Colonic mucosa (tissue), 4 donors: ENCODE data around the gene MLYCD. TPM values are rescaled to one million over a fixed set of nuclear protein-coding genes. Genes with fewer than 3 reads are reported as not detected.

Experiments
- DNase-seq: peaks from one replicate; pipeline ENCODE4 v3.0.0-alpha.2; 2020
- H3K27ac ChIP-seq: fragments of 200-600 bp; one replicate; pipeline ENCODE4 v1.8.0; 2021
- H3K27me3 ChIP-seq: fragments of 200-600 bp; one replicate; pipeline ENCODE4 v1.8.0; 2021
- H3K36me3 ChIP-seq: fragments of 200-600 bp; one replicate; pipeline ENCODE4 v1.8.0; 2021
- H3K4me1 ChIP-seq: fragments of 200-600 bp; one replicate; pipeline ENCODE4 v1.8.0; 2021; ENCODE audit warnings: mild to moderate bottlenecking
- H3K4me3 ChIP-seq: fragments of 200-600 bp; one replicate; pipeline ENCODE4 v1.8.0; 2021
- H3K9ac ChIP-seq, 2 donors: one replicate each; pipeline ENCODE4 v1.7.0; 2013; ENCODE audit warnings: control low read depth in 2 of 2, low read depth in 2 of 2, low read length in 2 of 2
- H3K9me3 ChIP-seq: fragments of 200-600 bp; one replicate; pipeline ENCODE4 v1.8.0; 2021
- intact Hi-C: fragments of 100-400 bp; cut with DNase I; formaldehyde crosslinking; loops from one replicate; pipeline ENCODE4 v1.14.1; 2022
- total RNA-seq, 2 donors: library from RNA; stranded (reverse); fragmentation: NEBNext Ultra II Directional in 1 of 2; extraction: Animal tissue kit (Norgen Biotek cat#: 25700) in 1 of 2; gene quantifications; one replicate each; pipeline ENCODE4 v1.2.1, GENCODE V29; 2021
- TF ChIP-seq, protein P1 (sequence below): fragments of 200-600 bp; IDR thresholded peaks from one replicate; pipeline ENCODE4 v1.8.0; 2022; ENCODE audit warnings: antibody characterized with exemption, mild to moderate bottlenecking
- donor health status: healthy.
- donor health status: DM: no; HTN: no; CAD: no.
- donor health status: DM: no; HTN: no; CAD: no.

MLYCD gene
- total RNA-seq, 2 donors from 2014 or later = 5.5 to 10.6 TPM

DNA sequence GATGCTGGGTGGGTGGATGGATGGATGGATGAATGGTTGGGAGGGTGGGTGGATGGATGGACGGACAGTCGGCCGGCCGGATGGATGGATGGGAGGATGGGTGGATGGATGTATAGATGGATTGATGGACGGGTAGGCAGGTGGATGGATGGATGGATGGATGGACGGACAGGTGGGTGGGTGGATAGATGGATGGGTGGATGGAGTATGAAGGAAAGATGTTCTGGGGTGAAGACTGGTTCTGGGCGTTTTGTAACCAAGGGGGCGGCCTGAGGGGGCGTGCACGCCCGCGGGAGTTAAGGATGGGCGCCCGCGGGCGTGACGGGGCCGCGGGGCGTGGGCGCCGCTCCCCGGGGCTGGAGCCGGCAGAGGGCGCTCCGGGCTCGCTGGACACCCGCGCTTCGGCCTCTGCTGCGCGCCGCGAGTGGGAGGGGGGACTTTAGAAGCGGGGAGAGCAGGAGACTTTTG lies 69.0 kb downstream of the MLYCD start, which contains the start of gene NECAB2:
Gene NECAB2 (plus strand): TSS at position 407 of the 468 bp plus-strand sequence. CDS start 405 bp downstream, outside the sequence.
- H3K9me3 ChIP-seq = no peaks in the 10 kb centered on the region
- H3K27ac ChIP-seq = no peak within 1 kb of the TSS
- peaks cover 13% of the 10 kb centered on the region for H3K27me3 ChIP-seq
- TF ChIP-seq, protein P1, sequence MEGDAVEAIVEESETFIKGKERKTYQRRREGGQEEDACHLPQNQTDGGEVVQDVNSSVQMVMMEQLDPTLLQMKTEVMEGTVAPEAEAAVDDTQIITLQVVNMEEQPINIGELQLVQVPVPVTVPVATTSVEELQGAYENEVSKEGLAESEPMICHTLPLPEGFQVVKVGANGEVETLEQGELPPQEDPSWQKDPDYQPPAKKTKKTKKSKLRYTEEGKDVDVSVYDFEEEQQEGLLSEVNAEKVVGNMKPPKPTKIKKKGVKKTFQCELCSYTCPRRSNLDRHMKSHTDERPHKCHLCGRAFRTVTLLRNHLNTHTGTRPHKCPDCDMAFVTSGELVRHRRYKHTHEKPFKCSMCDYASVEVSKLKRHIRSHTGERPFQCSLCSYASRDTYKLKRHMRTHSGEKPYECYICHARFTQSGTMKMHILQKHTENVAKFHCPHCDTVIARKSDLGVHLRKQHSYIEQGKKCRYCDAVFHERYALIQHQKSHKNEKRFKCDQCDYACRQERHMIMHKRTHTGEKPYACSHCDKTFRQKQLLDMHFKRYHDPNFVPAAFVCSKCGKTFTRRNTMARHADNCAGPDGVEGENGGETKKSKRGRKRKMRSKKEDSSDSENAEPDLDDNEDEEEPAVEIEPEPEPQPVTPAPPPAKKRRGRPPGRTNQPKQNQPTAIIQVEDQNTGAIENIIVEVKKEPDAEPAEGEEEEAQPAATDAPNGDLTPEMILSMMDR = peak; percentile 44
- DNase-seq = no peak
- intact Hi-C loops = loop anchor here (5.0 to 10.0 kb wide), 3 partner anchors 94 to 517 kb away; partner anchors contain the start of gene TAF1C
- no peaks in the 10 kb centered on the region for H3K4me1 ChIP-seq
- H3K9ac ChIP-seq = no peak within 1 kb of the TSS
- H3K4me3 ChIP-seq = peak within 1 kb of the TSS; percentile 22
- H3K36me3 ChIP-seq = no peaks in the 10 kb centered on the region

DNA sequence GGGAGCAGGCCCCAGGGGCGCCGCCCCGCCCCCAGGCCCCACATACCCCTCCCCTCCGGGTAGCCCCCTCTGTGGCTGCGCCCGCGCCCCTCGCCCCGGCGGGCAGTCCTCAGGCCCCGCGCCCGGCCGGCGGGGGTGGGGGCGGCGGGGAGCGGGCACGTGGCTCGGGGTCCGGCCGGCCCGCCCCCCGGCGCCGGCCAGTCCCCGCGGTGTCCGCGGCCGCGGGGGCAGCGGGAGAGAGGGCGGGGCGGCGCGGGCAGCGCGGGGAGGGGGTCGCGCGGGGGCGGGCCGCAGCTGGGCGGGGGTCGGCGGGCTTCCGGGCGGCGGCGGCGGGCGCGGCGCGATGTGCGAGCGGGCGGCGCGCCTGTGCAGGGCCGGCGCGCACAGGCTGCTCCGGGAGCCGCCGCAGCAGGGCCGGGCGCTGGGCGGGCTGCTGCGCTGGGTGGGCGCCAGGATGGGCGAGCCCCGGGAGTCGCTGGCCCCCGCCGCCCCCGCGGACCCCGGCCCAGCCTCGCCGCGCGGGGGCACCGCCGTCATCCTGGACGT lies 69.5 kb downstream of the MLYCD start:
- Histone ChIP-seq H3K36me3 (no peaks in the 10 kb centered on the region), H3K4me1 (no peaks in the 10 kb centered on the region), H3K9me3 (no peaks in the 10 kb centered on the region), H3K9ac (no peak overlapping the region), H3K27ac (no peak overlapping the region), H3K27me3 (peaks cover 13% of the 10 kb centered on the region), H3K4me3 (peak overlapping the region; percentile 22)
- TF ChIP-seq, protein P1 = no peak
- intact Hi-C loops = loop anchor here (5.0 to 10.0 kb wide), 3 partner anchors 94 to 516 kb away; partner anchors contain the start of gene TAF1C
- DNase-seq = no peak

DNA sequence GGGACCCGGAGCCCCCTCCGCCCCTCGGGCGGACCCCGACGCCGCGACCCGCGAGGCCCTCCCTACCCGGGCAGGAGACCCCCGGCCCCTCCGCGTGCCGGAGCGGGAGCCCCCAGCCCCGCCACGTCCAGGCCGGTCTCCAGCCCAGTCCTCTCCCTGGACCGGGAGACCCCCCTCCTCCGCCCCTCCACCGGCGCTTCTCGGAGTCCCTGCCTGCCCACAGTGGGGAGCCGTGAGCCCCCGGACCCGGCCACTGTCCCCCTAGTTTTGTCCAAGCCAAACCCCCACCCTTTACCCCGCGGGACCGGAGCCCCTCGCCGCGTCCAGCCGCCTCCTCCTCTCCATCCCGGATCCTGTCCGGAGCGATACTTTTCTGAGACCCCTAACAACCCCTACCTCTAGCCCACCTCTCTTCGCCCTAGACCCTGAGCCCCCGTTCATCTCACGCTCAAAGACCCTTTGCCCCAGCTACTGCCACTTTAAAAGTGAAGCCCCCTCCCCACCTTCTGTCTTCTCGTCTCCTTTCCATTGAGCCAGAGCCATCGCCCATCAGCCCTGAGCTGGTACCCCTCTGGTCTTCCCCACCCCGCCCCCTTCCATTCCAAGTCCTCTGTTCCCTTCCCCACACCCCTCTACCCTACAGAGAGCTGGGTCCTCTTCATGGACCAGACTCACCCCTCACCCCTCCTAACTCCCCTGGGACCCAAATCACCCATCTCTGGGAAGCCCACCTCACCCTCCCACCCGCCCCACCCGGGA lies 70.2 kb downstream of the MLYCD start:
- no peak for DNase-seq
- TF ChIP-seq, protein P1 = no peak
- no peaks in the 10 kb centered on the region for H3K9me3 ChIP-seq
- H3K9ac ChIP-seq = no peak overlapping the region
- H3K4me3 ChIP-seq = no peak overlapping the region
- intact Hi-C loops = loop anchor here (5.0 to 10.0 kb wide), 3 partner anchors 93 to 516 kb away; partner anchors contain the start of gene TAF1C
- H3K27me3 ChIP-seq = peaks cover 13% of the 10 kb centered on the region
- no peaks in the 10 kb centered on the region for H3K4me1 ChIP-seq
- H3K36me3 ChIP-seq = no peaks in the 10 kb centered on the region
- no peak overlapping the region for H3K27ac ChIP-seq

DNA sequence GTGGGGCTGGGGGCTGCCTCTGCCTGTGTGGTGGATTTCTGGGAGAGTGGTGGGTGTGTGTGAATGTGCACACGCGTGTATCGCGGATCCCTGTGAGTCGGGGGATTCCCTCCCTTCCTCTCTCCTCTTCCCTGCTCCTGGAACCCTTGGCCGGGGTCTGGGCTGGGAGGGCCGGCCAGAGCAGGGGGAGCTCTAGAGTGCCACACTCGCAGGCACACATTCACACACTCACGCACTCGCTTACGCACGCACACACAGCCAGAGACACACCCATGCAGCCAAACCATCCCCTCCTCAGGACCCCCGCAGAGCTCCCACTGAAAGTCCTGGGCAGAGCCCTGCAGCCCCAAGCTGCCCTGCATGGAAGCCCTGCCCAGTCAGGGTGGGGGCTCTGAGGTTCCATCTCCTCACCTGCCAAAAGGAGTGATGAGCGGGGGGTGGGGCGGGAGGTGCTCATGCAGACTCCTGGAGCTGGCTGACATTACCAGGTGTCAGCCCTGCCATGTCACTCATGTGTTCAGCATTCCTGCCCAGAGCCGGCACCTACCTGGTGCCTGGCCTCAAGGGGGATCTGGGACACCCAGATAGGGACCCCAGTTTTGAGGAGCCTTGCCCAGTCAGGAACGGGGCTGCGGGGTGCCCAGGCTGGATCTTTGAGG lies 71.0 kb downstream of the MLYCD start:
- Histone ChIP-seq H3K27me3 (peaks cover 13% of the 10 kb centered on the region), H3K4me1 (no peaks in the 10 kb centered on the region), H3K9me3 (no peaks in the 10 kb centered on the region), H3K36me3 (no peaks in the 10 kb centered on the region), H3K9ac (no peak overlapping the region), H3K4me3 (no peak overlapping the region), H3K27ac (no peak overlapping the region)
- DNase-seq = no peak
- TF ChIP-seq, protein P1 = no peak
- intact Hi-C loops = loop anchor here (5.0 to 10.0 kb wide), 3 partner anchors 92 to 515 kb away; partner anchors contain the start of gene TAF1C

DNA sequence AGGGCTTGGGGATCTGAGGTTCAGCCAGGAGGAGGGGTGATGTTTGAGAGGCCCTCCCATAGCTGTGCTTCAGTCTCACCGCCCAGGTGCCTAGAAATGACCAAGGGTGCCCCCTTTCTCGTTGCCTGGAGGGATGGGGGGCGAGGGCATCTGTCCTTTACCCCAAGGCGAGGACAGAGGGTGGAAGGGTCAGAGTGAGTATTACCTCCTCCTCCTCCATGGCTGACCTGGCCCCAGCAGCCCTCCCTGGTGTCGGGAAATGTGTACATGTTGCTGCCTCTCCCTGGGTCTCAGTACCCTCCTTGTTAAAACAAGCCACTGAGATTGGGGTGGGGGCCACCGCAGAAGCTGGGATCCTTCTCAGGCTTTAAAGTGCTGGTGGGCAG lies 71.5 kb downstream of the MLYCD start:
- TF ChIP-seq, protein P1 = no peak
- intact Hi-C loops = no loop called here

More for the DNA sequence above, 71.5 kb downstream of the MLYCD start:
- Histone ChIP-seq H3K9me3 (no peaks in the 10 kb centered on the region), H3K36me3 (no peaks in the 10 kb centered on the region), H3K9ac (no peak overlapping the region), H3K27ac (no peak overlapping the region), H3K4me3 (no peak overlapping the region), H3K4me1 (no peaks in the 10 kb centered on the region), H3K27me3 (peaks cover 13% of the 10 kb centered on the region)
- no peak for DNase-seq
